ENCODE data around the gene RABGAP1L.
"Not testable (repeated sequence)": the region's sequence is repeated elsewhere in the genome, so short reads cannot be mapped to it uniquely, and the experiment has no call there.

DNA sequence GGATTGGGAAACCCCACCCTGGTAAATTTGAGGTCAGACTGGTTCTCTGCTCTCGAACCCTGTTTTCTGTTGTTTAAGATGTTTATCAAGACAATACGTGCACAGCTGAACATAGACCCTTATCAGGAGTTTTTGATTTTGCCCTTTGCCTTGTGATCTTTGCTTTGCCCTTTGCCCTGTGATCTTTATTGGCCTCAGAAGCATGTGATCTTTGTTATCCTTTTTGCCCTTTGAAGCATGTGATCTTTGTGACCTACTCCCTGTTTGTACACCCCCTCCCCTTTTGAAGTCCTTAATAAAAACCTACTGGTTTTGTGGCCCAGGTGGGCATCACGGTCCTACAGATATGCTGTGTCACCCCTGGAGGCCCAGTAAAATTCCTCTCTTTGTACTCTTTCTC is 250.5 kb downstream of the RABGAP1L start:
- not testable (repeated sequence) for TF ChIP-seq CTCF, POLR2A, EP300, POLR2AphosphoS5 (IDR thresholded peaks at IDR 0.05)
